ENCODE measurements around the gene SCFD2.

SCFD2 gene

DNA sequence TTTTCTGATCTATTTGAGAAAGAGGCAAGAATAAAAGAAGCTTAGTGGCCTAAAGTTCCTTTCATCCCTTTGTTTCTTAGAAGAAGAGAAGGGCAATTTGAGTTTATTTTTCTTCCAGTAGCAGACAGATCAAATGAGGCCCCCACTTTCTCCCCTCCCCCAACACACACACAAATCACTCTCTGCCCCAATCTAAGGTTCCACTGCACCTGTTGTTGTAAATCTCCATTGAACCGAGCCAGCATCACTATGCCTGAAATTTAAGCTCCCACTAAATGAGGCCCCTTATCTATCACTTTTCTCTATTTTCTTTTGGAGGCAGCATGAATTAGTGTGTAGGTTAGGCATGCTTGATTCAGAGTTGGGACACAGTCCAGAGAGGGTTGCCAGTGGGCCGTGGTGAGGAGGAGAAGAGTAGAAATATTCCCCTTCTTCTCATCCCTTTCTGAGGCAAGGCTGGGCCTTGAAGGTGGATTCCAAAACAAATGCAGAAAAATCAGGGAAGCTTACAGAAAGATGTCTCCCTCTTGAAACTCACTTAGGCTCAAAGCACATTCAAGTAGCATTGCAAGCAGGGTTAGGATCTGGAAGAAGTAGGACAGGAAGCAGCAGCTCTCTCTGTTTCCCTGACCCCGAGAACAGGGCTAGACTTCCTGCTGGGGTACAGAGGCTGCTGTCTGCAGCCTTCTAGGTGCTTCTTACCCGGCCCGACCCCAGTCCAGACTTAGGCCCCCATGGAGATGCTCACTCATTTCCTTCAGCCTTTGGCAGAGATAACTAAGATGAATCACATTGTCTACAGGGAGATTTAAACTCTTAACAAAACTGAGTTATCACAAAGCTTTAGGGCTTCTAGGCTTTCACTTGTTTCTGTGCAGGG is 433.0 kb downstream of the SCFD2 start:
- DNase-seq (ENCODE audit: low spot score), result no peak
- TF ChIP-seq, protein P1, sequence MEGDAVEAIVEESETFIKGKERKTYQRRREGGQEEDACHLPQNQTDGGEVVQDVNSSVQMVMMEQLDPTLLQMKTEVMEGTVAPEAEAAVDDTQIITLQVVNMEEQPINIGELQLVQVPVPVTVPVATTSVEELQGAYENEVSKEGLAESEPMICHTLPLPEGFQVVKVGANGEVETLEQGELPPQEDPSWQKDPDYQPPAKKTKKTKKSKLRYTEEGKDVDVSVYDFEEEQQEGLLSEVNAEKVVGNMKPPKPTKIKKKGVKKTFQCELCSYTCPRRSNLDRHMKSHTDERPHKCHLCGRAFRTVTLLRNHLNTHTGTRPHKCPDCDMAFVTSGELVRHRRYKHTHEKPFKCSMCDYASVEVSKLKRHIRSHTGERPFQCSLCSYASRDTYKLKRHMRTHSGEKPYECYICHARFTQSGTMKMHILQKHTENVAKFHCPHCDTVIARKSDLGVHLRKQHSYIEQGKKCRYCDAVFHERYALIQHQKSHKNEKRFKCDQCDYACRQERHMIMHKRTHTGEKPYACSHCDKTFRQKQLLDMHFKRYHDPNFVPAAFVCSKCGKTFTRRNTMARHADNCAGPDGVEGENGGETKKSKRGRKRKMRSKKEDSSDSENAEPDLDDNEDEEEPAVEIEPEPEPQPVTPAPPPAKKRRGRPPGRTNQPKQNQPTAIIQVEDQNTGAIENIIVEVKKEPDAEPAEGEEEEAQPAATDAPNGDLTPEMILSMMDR (IDR thresholded peaks at IDR 0.05; ENCODE audit: extremely low read depth, missing control alignments), result no peak

DNA sequence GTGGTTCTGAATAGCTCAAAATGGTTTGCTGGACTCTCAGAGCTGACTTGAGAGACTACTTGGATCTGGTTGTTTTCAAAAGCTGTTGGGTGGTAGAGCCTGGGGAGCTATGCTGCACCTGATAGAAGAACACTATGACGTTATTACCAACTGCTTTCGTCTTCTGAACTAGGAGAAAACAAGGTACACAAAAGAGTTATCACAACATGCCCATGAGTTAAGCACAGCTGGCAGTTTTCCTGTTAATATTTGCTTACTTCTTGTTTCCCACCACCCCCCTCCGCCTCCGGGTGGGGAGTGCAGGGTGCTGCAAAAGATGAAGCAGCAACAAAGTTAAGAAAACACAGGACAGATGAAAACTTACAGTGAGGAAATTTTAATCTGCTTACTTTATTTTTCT is 434.6 kb downstream of the SCFD2 start:
- DNase-seq (ENCODE audit: low spot score), result no peak
- TF ChIP-seq, protein P1 (IDR thresholded peaks at IDR 0.05; ENCODE audit: extremely low read depth, missing control alignments), result no peak

DNA sequence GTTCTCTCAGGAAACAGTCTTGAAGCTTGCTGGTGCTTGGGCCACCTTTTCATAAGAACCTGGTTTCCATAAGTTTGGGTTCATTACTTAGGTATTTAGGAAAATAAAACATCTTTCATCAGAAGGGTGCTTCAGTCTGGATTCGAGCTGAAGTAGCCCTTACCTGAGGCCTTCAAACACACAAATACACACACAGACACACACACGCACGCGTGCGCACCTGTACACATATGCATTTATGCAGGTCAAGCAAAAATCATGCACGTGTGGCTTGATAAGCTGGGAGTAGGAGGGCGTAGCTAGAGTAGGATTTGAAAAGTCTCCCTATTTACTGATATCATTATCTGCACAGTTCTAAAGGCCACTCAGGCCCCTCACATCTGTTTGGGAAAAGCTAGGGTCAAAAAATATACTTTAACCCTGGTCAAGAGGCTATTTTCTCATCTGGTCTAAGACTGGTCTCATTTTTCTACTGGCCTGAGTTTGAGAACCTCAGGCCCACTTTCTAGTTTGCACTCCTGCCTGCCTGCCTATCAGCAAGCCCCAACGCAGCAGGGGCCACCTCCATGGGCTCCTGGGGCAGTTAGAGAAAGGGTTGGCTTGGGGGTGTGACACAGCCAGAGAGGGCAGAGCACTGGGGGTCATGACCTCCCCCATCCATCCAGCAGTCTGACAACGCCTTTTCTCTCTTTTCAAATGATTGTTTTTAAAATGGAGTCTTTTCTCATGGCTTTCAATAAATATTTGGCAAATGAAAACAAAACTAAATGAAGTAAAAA is 439.5 kb downstream of the SCFD2 start:
- DNase-seq (ENCODE audit: low spot score), result no peak
- TF ChIP-seq, protein P1 (IDR thresholded peaks at IDR 0.05; ENCODE audit: extremely low read depth, missing control alignments), result no peak

DNA sequence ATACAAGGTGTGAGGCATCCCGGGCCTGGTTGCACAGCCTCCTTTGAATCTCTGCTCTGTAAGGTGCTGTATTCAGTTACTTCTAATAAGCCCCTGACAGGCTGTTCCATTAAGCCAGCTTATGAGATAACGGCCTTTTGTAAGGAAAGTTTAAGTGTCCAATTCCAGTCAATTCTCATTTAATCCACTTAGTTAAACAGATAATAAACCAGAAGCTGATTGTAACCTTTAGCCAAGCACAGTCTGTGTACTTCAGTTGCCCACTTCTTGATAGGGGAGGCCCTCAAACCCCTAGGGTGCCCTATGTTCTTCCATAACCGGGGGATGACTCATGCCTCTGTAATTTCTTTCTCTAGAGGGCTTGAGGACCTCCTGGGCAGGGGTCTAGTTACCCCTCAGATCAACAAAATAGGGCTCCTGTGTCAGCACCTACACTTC is 440.3 kb downstream of the SCFD2 start:
- DNase-seq (ENCODE audit: low spot score), result no peak
- TF ChIP-seq, protein P1 (IDR thresholded peaks at IDR 0.05; ENCODE audit: extremely low read depth, missing control alignments), result no peak

DNA sequence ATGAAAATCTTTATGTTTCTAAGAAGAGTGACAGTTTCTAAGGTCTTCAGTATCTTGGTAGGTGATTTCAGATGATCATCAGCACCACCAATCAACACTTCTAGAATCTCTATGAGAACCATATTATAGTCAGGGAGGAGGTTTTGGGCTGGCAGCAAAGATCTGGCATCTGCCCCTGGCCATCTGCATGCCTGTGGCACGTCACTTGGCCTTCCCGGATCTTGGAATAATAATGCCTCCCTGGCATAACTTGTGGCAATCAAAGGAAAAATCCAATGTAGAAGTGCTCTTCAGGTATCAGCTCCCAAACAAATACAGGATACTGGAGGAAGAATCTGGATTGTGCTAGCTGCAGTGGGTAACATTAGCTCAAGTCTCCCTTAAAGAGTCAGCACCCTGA is 446.4 kb downstream of the SCFD2 start:
- TF ChIP-seq, protein P1 (IDR thresholded peaks at IDR 0.05; ENCODE audit: extremely low read depth, missing control alignments), result no peak
- no peak for DNase-seq (ENCODE audit: low spot score)

DNA sequence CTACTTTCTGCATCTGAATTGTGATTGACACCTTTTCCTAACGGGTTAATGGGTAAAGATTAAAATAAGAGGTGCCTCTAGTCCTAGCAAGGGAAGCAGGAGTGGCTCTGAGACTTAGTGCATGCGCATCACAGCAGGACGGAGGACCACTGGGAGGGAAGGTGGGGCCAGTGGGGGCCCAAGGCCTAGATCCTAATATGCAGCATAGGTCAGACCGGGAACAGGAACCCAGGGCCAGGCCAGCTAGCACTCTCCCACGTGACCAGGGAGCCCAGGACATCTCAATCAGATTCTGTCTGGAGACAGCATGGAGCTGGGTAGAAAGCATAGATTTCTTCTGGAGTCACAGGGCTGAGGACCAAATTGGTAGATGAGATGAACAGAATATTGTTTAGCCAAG is 448.0 kb downstream of the SCFD2 start:
- TF ChIP-seq, protein P1 (IDR thresholded peaks at IDR 0.05; ENCODE audit: extremely low read depth, missing control alignments), result no peak
- DNase-seq (ENCODE audit: low spot score), result no peak

DNA sequence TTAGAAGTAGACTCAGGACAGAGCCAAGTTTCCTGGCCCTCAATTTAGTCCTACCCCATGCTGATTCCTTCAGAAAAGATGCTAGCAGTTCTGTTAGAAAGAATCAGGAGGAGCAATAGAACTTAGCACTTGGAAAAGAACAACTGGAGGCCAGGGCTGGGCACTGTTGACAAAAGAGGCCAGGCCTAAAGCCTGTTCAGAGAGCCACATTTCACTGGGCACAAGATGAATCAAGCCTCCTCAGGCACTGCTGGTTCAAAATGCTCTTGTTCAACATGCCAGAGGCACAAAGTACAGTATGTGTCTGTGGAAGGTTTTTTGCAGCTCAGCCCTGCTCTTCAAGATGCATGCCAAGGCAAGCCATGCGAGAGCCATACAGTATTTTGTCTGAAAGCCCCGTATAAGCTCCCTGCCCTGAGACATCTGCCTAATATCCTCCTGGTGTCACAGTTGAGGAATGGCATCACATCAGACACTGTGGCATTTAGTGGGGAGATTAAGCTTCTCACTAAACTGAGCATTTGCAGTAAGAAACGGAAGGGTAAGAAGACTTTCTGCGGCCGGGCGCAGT is 450.0 kb downstream of the SCFD2 start:
- no peak for DNase-seq (ENCODE audit: low spot score)
- TF ChIP-seq, protein P1 (IDR thresholded peaks at IDR 0.05; ENCODE audit: extremely low read depth, missing control alignments), result no peak
